Activated CD8-positive, alpha-beta T cell treated with anti-CD3 and anti-CD28 coated beads for 36 hours (primary cell): ENCODE data around the gene LIPM. TPM values are rescaled to one million over a fixed set of nuclear protein-coding genes. Genes with fewer than 3 reads are reported as not detected.

ENCODE experiments used
- ATAC-seq: fragments of 200-7000 bp; cut with Tn5 transposase; one replicate; pipeline ENCODE4 v1.10.0; 2021; ENCODE audit warnings: mild to moderate bottlenecking, moderate library complexity
- CTCF ChIA-PET: fragments of 350-600 bp; sonication (Branson Sonifier 250); formaldehyde crosslinking; loops from one replicate; lab custom pipeline; 2021; ENCODE audit warnings: antibody characterized with exemption; lab: Charles Lee
- POLR2A ChIA-PET: fragments of 350-600 bp; sonication (Branson Sonifier 250); formaldehyde crosslinking; loops from one replicate; lab custom pipeline; 2021; ENCODE audit warnings: antibody characterized with exemption; lab: Charles Lee
- DNase-seq: peaks from one replicate; pipeline ENCODE4 v3.0.0-alpha.2; 2020
- H3K27ac Mint-ChIP-seq: one replicate; pipeline ENCODE4 v1.8.0; 2021; ENCODE audit warnings: mild to moderate bottlenecking, mixed read lengths
- H3K27me3 Mint-ChIP-seq: one replicate; pipeline ENCODE4 v1.8.0; 2021; ENCODE audit warnings: mixed read lengths
- H3K36me3 Mint-ChIP-seq: one replicate; pipeline ENCODE4 v1.8.0; 2021; ENCODE audit warnings: low read depth, mixed read lengths
- H3K4me1 Mint-ChIP-seq: one replicate; pipeline ENCODE4 v1.8.0; 2021; ENCODE audit warnings: low read depth, mixed read lengths
- H3K4me3 Mint-ChIP-seq: one replicate; pipeline ENCODE4 v1.8.0; 2021; ENCODE audit warnings: mild to moderate bottlenecking, moderate library complexity, mixed read lengths
- H3K9me3 Mint-ChIP-seq: one replicate; pipeline ENCODE4 v1.8.0; 2021; ENCODE audit warnings: mixed read lengths
- intact Hi-C: fragments of 100-400 bp; cut with micrococcal nuclease; formaldehyde crosslinking; loops from one replicate; pipeline ENCODE4 v1.10.0; 2022
- total RNA-seq, 2 experiments: library from RNA; stranded (reverse); gene quantifications; one replicate each; pipeline ENCODE4 v1.2.3, GENCODE V29; 2021
- TF ChIP-seq, protein P1 (sequence below): fragments of 200-600 bp; IDR thresholded peaks from one replicate; pipeline ENCODE4 v1.8.0; 2022; ENCODE audit warnings: antibody characterized with exemption, mild to moderate bottlenecking

The LIPM gene
- total RNA-seq, 2 experiments from 2014 or later, result not detected

DNA sequence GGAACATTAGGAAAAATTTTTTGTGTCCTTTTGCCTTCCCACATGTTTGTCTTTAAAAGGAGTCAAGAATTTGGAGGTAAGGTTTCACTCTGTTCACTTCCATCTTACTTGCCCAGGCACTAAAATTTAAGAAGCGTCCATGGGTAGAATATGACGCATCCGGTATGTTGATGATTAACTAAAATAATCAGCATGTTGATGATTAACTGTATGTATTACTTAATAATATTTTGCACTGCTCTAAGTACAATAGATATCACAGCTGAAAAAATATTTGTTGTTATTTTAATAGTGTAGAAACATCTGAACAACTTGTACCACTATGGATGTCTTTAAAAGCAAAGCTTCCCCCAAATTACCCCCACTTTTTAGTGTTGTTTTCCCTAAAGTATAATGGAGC lies 37.6 kb downstream of the LIPM start:
- Mint-ChIP-seq H3K27ac (no peak overlapping the region), H3K9me3 (no peaks in the 10 kb centered on the region), H3K36me3 (no peaks in the 10 kb centered on the region), H3K4me3 (no peak overlapping the region), H3K27me3 (peaks cover 2% of the 10 kb centered on the region), H3K4me1 (peaks cover 15% of the 10 kb centered on the region)
- DNase-seq (no peak), ATAC-seq (no peak)
- POLR2A ChIA-PET, result no interaction called here
- TF ChIP-seq, protein P1, sequence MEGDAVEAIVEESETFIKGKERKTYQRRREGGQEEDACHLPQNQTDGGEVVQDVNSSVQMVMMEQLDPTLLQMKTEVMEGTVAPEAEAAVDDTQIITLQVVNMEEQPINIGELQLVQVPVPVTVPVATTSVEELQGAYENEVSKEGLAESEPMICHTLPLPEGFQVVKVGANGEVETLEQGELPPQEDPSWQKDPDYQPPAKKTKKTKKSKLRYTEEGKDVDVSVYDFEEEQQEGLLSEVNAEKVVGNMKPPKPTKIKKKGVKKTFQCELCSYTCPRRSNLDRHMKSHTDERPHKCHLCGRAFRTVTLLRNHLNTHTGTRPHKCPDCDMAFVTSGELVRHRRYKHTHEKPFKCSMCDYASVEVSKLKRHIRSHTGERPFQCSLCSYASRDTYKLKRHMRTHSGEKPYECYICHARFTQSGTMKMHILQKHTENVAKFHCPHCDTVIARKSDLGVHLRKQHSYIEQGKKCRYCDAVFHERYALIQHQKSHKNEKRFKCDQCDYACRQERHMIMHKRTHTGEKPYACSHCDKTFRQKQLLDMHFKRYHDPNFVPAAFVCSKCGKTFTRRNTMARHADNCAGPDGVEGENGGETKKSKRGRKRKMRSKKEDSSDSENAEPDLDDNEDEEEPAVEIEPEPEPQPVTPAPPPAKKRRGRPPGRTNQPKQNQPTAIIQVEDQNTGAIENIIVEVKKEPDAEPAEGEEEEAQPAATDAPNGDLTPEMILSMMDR, result no peak
- CTCF ChIA-PET, result interaction anchor here (1.1 to 11.9 kb wide), 3 partner anchors 10 to 89 kb away, joined by 3 to 432 read pairs (median 4); no protein-coding TSS in a partner anchor
- intact Hi-C loops, result no loop called here

DNA sequence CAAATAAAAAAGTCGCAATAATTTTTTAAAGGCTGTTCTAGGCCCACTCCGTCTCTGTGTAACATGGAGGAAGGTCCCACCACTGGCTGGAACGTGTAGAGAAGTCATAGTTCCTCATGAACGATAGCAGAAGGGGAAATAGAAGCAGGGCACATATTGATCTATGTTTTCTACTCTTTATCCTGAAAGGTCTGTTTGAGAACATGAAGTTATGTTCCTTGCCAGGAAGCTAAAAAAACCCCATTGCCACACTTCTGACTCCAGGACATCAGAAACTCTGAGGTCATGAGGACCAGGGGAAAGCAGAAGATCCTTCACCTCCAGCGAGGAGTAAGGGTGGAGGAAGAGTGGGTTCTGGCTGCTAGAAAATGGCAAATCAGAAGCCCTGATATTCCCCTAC lies 38.4 kb downstream of the LIPM start:
- POLR2A ChIA-PET, result no interaction called here
- TF ChIP-seq, protein P1, result no peak

DNA sequence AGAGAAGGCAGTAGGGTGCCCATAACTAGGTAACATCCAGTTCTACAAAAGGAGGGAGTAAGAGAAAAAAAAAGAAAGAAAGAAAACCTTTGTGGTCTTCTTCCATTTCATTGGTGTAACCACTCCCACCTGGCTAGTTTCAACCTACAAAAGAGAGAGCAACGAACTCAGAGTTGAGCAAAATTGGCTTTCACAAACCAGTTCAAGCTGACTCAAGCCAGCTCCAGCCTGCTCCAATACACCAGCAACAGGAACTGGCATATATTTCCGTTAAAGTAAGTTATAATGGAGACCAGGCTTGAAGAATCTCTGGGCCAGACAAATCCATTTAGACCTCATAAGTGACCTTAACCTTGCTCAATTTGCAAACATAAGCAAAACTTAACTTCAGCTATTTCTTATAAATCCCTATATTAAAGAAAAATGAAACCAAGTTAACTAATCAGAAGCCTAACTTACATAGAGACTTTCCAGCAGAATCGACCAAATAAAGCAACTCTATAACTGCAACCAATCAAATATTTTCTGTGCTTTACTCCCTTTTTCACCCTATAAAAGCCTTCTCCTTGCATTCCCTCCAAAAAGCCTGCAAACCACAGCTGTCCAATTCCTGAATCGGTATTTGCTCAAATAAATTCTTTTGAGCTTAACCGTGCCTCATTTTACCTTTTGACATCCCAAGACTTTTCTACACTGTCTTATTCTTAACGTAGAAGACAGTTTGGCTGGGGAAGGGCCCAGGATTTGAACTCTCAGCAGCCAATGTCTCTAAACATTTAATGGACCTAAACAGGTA lies 39.0 kb downstream of the LIPM start:
- intact Hi-C loops, result no loop called here
- ATAC-seq (peak; percentile 37), DNase-seq (peak; percentile 49)
- Mint-ChIP-seq H3K9me3 (no peaks in the 10 kb centered on the region), H3K4me1 (peaks cover 15% of the 10 kb centered on the region), H3K4me3 (no peak overlapping the region), H3K36me3 (no peaks in the 10 kb centered on the region), H3K27ac (no peak overlapping the region), H3K27me3 (peaks cover 2% of the 10 kb centered on the region)
- ChIA-PET POLR2A (no interaction called here), CTCF (interaction anchor here (2.0 to 11.9 kb wide), 2 partner anchors 12 to 88 kb away, joined by 4 to 432 read pairs; no protein-coding TSS in a partner anchor)
- TF ChIP-seq, protein P1, result no peak

More for the DNA sequence above, 38.4 kb downstream of the LIPM start:
- H3K4me3 Mint-ChIP-seq, result no peak overlapping the region
- DNase-seq (no peak), ATAC-seq (no peak)
- H3K4me1 Mint-ChIP-seq, result peaks cover 15% of the 10 kb centered on the region
- no peak overlapping the region for H3K27ac Mint-ChIP-seq
- no peaks in the 10 kb centered on the region for H3K9me3 Mint-ChIP-seq
- H3K27me3 Mint-ChIP-seq, result peaks cover 2% of the 10 kb centered on the region
- intact Hi-C loops, result no loop called here
- no peaks in the 10 kb centered on the region for H3K36me3 Mint-ChIP-seq
- CTCF ChIA-PET, result interaction anchor here (1.1 to 11.9 kb wide), 3 partner anchors 11 to 88 kb away, joined by 3 to 432 read pairs (median 4); no protein-coding TSS in a partner anchor

DNA sequence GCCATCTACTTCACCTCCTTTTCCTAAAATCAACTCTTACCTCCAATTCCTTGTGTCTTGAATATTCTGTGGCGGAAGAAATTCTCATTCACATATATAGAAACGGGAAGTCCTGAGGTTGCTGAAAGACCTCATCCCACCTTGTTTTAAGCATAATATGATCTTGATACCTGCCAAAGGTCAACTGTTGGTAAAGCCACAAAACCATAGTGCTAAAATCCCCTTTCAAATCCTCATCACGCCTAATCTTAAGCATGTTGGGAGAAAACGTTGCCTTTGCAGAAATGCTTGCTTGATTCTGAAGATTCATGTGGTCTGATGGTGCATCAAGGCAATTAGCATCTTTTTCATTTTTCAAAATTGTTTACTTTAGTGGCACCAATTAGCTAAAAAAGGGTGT lies 40.6 kb downstream of the LIPM start:
- TF ChIP-seq, protein P1, result no peak
- intact Hi-C loops, result no loop called here
- CTCF ChIA-PET, result interaction anchor here (0.7 to 3.1 kb wide), 5 partner anchors 8 to 374 kb away, joined by 3 to 31 read pairs (median 6); no protein-coding TSS in a partner anchor

More for the DNA sequence above, 40.6 kb downstream of the LIPM start:
- POLR2A ChIA-PET, result interaction anchor here (2.3 kb wide), 1 partner anchor 36 kb away, joined by 9 read pairs; the partner anchor contains the start of gene STAMBPL1
- no peak overlapping the region for H3K4me3 Mint-ChIP-seq
- peaks cover 15% of the 10 kb centered on the region for H3K4me1 Mint-ChIP-seq
- no peaks in the 10 kb centered on the region for H3K36me3 Mint-ChIP-seq
- peaks cover 5% of the 10 kb centered on the region for H3K27me3 Mint-ChIP-seq
- H3K27ac Mint-ChIP-seq, result no peak overlapping the region
- no peaks in the 10 kb centered on the region for H3K9me3 Mint-ChIP-seq
- ATAC-seq (no peak), DNase-seq (no peak)
